Measurements from ENCODE around the gene CTBP2.

Gene CTBP2

GRCh38 chr10:125193306-125193877 lies 33.0 kb upstream of the CTBP2 start:
- H3K4me3 ChIP-seq (ENCODE audit: low read depth, low read length): no peak overlapping the region
- TF ChIP-seq CTCF (IDR thresholded peaks at IDR 0.05; ENCODE audit: low read depth, low read length, missing control alignments): no peak
- no peak for DNase-seq (ENCODE audit: low read depth)
- in situ Hi-C loops (cut with HindIII; ENCODE audit: low sequenced_read_pairs): no loop called here

GRCh38 chr10:125192620-125193019 lies 32.3 kb upstream of the CTBP2 start:
- H3K4me3 ChIP-seq (ENCODE audit: low read depth, low read length): no peak overlapping the region
- in situ Hi-C loops (cut with HindIII; ENCODE audit: low sequenced_read_pairs): no loop called here
- TF ChIP-seq CTCF (IDR thresholded peaks at IDR 0.05; ENCODE audit: low read depth, low read length, missing control alignments): no peak
- no peak for DNase-seq (ENCODE audit: low read depth)

- in situ Hi-C loops (cut with HindIII; ENCODE audit: low sequenced_read_pairs): no loop called here
- no peak for TF ChIP-seq CTCF (IDR thresholded peaks at IDR 0.05; ENCODE audit: low read depth, low read length, missing control alignments)
- H3K4me3 ChIP-seq (ENCODE audit: low read depth, low read length): no peak overlapping the region
- no peak for DNase-seq (ENCODE audit: low read depth)
Observed at GRCh38 chr10:125192005-125192404, 31.6 kb upstream of the CTBP2 start.

- H3K4me3 ChIP-seq (ENCODE audit: low read depth, low read length): no peak overlapping the region
- no peak for TF ChIP-seq CTCF (IDR thresholded peaks at IDR 0.05; ENCODE audit: low read depth, low read length, missing control alignments)
- DNase-seq (ENCODE audit: low read depth): no peak
- in situ Hi-C loops (cut with HindIII; ENCODE audit: low sequenced_read_pairs): no loop called here
Observed at GRCh38 chr10:125190946-125191345, 30.6 kb upstream of the CTBP2 start.

GRCh38 chr10:125190414-125190813 lies 30.1 kb upstream of the CTBP2 start:
- in situ Hi-C loops (cut with HindIII; ENCODE audit: low sequenced_read_pairs): no loop called here
- H3K4me3 ChIP-seq (ENCODE audit: low read depth, low read length): no peak overlapping the region
- no peak for TF ChIP-seq CTCF (IDR thresholded peaks at IDR 0.05; ENCODE audit: low read depth, low read length, missing control alignments)
- no peak for DNase-seq (ENCODE audit: low read depth)

GRCh38 chr10:125189162-125189561 lies 28.8 kb upstream of the CTBP2 start:
- in situ Hi-C loops (cut with HindIII; ENCODE audit: low sequenced_read_pairs): no loop called here
- no peak for TF ChIP-seq CTCF (IDR thresholded peaks at IDR 0.05; ENCODE audit: low read depth, low read length, missing control alignments)
- no peak for DNase-seq (ENCODE audit: low read depth)
- H3K4me3 ChIP-seq (ENCODE audit: low read depth, low read length): no peak overlapping the region
